ENCODE measurements around the gene PDLIM3. TPM values are rescaled to one million over a fixed set of nuclear protein-coding genes. Genes with fewer than 3 reads are reported as not detected.

Gene PDLIM3
- total RNA-seq, 1 experiment from 2014 or later = 3.3 TPM

DNA sequence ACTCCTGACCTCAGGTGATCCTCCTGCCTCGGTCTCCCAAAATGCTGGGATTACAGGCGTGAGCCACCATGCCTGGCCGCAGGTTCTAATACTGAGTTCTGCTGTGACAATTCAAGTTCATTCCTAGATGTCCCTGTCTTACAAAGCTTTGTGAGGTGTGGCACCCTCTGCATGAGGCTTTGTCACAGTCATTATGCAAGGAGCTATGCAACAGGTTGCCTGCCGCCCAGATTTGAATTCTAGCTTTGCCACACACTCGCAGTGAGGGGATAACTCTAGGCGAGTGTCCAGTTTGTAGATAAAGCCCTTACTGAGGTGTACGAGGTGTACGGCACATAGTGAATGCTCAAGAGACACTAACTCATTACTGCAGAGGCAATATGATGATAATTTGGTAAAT is 67.3 kb downstream of the PDLIM3 start:
- POLR2A ChIA-PET (ENCODE audit: unreplicated experiment) = no interaction called here
- Histone ChIP-seq H3K4me2 (no peak overlapping the region), H3F3A (ENCODE audit: insufficient read depth, low read depth) (no peaks in the 10 kb centered on the region), H3K79me2 (ENCODE audit: low read depth) (no peaks in the 10 kb centered on the region), H3K9me2 (ENCODE audit: insufficient read depth) (no peaks in the 10 kb centered on the region), H4K20me1 (ENCODE audit: insufficient read depth) (no peaks in the 10 kb centered on the region), H3K27me3 (ENCODE audit: insufficient read depth, low read depth) (no peaks in the 10 kb centered on the region), H3K4me3 (no peak overlapping the region), H2AFZ (no peak overlapping the region), H3K9me3 (ENCODE audit: insufficient read depth, low read depth) (no peaks in the 10 kb centered on the region), H3K27ac (no peak overlapping the region), H3K36me3 (ENCODE audit: low read depth) (no peaks in the 10 kb centered on the region), H3K4me1 (replicated peaks; ENCODE audit: insufficient read depth) (0 out of 2 replicates have a peak, but pooled peaks cover 4% of the 10 kb centered on the region)
- no peak for DNase-seq
- BruUV-seq (replicated peaks) = no TSS peak
- TF ChIP-seq, protein P1, sequence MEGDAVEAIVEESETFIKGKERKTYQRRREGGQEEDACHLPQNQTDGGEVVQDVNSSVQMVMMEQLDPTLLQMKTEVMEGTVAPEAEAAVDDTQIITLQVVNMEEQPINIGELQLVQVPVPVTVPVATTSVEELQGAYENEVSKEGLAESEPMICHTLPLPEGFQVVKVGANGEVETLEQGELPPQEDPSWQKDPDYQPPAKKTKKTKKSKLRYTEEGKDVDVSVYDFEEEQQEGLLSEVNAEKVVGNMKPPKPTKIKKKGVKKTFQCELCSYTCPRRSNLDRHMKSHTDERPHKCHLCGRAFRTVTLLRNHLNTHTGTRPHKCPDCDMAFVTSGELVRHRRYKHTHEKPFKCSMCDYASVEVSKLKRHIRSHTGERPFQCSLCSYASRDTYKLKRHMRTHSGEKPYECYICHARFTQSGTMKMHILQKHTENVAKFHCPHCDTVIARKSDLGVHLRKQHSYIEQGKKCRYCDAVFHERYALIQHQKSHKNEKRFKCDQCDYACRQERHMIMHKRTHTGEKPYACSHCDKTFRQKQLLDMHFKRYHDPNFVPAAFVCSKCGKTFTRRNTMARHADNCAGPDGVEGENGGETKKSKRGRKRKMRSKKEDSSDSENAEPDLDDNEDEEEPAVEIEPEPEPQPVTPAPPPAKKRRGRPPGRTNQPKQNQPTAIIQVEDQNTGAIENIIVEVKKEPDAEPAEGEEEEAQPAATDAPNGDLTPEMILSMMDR (conservative IDR thresholded peaks at IDR 0.05) = no peak
- TF ChIP-seq EZH2 (IDR thresholded peaks at IDR 0.05; ENCODE audit: low read depth) = no peak
- CTCF ChIA-PET = no interaction called here
- intact Hi-C loops (cut with micrococcal nuclease; ENCODE audit: unreplicated experiment) = no loop called here

DNA sequence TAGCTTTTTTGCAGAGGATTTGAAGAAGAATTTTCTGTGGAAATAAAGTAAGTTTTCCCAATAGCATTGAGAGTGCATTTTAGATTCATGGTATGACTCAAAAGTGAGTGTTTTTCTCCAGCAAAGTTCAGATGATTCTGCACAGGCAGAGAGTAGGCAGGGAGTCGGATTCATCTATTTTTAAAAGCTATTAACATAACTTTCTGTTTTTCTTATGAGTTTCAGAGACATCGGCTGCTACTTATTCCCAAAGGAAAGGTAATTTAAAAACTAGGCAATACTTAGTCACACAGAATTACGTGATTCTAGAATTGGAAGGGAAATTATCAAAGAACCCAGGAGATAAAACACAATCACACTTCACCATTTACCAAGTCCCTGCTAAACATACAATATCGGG is 68.2 kb downstream of the PDLIM3 start:
- no peaks in the 10 kb centered on the region for H3K79me2 ChIP-seq (ENCODE audit: low read depth)
- no peak overlapping the region for H3K4me3 ChIP-seq
- no peaks in the 10 kb centered on the region for H3K9me3 ChIP-seq (ENCODE audit: insufficient read depth, low read depth)
- ChIA-PET POLR2A (ENCODE audit: unreplicated experiment) (no interaction called here), CTCF (no interaction called here)
- no peaks in the 10 kb centered on the region for H3F3A ChIP-seq (ENCODE audit: insufficient read depth, low read depth)
- no peaks in the 10 kb centered on the region for H4K20me1 ChIP-seq (ENCODE audit: insufficient read depth)
- intact Hi-C loops (cut with micrococcal nuclease; ENCODE audit: unreplicated experiment) = no loop called here
- no peak overlapping the region for H3K27ac ChIP-seq
- H2AFZ ChIP-seq = no peak overlapping the region
- TF ChIP-seq, protein P1 (conservative IDR thresholded peaks at IDR 0.05) = no peak
- TF ChIP-seq EZH2 (IDR thresholded peaks at IDR 0.05; ENCODE audit: low read depth) = no peak
- H3K4me2 ChIP-seq = no peak overlapping the region
- no peaks in the 10 kb centered on the region for H3K36me3 ChIP-seq (ENCODE audit: low read depth)
- no peaks in the 10 kb centered on the region for H3K27me3 ChIP-seq (ENCODE audit: insufficient read depth, low read depth)
- H3K9me2 ChIP-seq (ENCODE audit: insufficient read depth) = no peaks in the 10 kb centered on the region
- 0 out of 2 replicates have a peak, but pooled peaks cover 4% of the 10 kb centered on the region for H3K4me1 ChIP-seq (replicated peaks; ENCODE audit: insufficient read depth)
- no TSS peak for BruUV-seq (replicated peaks)
- DNase-seq = no peak

GRCh38 chr4:185465707-185466106 is 69.6 kb downstream of the PDLIM3 start:
- POLR2A ChIA-PET (ENCODE audit: unreplicated experiment) = no interaction called here
- CTCF ChIA-PET = no interaction called here

More at GRCh38 chr4:185465707-185466106, 69.6 kb downstream of the PDLIM3 start:
- no TSS peak for BruUV-seq (replicated peaks)
- intact Hi-C loops (cut with micrococcal nuclease; ENCODE audit: unreplicated experiment) = no loop called here
- Histone ChIP-seq H3F3A (ENCODE audit: insufficient read depth, low read depth) (no peaks in the 10 kb centered on the region), H3K27me3 (ENCODE audit: insufficient read depth, low read depth) (no peaks in the 10 kb centered on the region), H3K9me3 (ENCODE audit: insufficient read depth, low read depth) (no peaks in the 10 kb centered on the region), H4K20me1 (ENCODE audit: insufficient read depth) (no peaks in the 10 kb centered on the region), H3K4me2 (no peak overlapping the region), H3K4me1 (replicated peaks; ENCODE audit: insufficient read depth) (0 out of 2 replicates have a peak, but pooled peaks cover 4% of the 10 kb centered on the region), H3K36me3 (ENCODE audit: low read depth) (no peaks in the 10 kb centered on the region), H3K4me3 (no peak overlapping the region), H3K79me2 (ENCODE audit: low read depth) (no peaks in the 10 kb centered on the region), H3K9me2 (ENCODE audit: insufficient read depth) (no peaks in the 10 kb centered on the region), H3K27ac (no peak overlapping the region), H2AFZ (no peak overlapping the region)
- no peak for TF ChIP-seq EZH2 (IDR thresholded peaks at IDR 0.05; ENCODE audit: low read depth)
- TF ChIP-seq, protein P1 (conservative IDR thresholded peaks at IDR 0.05) = no peak
- no peak for DNase-seq
